ENCODE results near the gene PATJ.

GRCh38 chr1:61887076-61887867 lies 145.0 kb downstream of the PATJ start:
- no peak for TF ChIP-seq CTCF (IDR thresholded peaks at IDR 0.05)
- no peak for TF ChIP-seq POLR2A (IDR thresholded peaks at IDR 0.05)

Measured in esophagus squamous epithelium (tissue), 4 donors.